GM12801 (cell line): ENCODE results near the gene TRIM71.

Source experiments
- TF ChIP-seq, protein P1 (sequence below): IDR thresholded peaks from one replicate; pipeline ENCODE4 v1.5.1; 2011; ENCODE audit warnings: control low read depth; ENCODE audit not compliant: insufficient read length; ENCODE audit errors: extremely low read depth

The TRIM71 gene

DNA sequence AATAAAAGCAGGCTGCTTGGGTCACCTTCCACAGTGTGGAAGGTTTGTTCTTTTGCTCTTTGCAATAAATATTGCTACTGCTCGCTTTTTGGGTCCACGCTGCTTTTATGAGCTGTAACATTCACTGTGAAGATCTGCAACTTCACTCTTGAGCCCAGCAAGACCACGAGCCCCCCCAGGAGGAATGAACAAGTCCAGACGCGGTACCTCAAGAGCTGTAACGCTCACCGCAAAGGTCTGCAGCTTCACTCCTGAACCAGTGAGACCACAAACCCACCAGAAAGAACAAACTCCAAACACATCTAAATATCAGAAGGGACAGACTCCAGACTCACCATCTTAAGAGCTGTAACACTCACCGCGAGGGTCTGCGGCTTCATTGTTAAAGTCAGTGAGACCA lies 86.2 kb downstream of the TRIM71 start:
- TF ChIP-seq, protein P1, sequence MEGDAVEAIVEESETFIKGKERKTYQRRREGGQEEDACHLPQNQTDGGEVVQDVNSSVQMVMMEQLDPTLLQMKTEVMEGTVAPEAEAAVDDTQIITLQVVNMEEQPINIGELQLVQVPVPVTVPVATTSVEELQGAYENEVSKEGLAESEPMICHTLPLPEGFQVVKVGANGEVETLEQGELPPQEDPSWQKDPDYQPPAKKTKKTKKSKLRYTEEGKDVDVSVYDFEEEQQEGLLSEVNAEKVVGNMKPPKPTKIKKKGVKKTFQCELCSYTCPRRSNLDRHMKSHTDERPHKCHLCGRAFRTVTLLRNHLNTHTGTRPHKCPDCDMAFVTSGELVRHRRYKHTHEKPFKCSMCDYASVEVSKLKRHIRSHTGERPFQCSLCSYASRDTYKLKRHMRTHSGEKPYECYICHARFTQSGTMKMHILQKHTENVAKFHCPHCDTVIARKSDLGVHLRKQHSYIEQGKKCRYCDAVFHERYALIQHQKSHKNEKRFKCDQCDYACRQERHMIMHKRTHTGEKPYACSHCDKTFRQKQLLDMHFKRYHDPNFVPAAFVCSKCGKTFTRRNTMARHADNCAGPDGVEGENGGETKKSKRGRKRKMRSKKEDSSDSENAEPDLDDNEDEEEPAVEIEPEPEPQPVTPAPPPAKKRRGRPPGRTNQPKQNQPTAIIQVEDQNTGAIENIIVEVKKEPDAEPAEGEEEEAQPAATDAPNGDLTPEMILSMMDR = no peak

DNA sequence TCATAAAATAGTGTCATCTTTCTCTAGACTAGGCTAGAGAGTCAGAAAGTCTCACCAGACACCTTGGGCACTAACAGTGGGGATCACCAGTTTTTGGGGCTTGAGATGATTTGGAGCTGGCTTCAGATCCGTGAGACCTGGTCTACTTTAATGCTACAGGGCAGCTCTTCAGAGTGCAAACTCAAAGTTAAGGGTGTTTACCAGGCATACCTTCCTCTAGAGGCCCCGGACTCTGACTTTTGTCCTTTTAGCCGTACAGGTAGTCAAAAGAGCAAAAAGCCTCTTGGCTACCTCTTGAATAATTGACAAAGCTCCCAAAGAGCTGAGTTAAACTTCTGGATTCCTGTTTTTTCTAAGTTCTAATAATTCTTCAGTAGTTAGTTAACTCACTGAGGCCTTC lies 92.2 kb downstream of the TRIM71 start:
- TF ChIP-seq, protein P1 = no peak

DNA sequence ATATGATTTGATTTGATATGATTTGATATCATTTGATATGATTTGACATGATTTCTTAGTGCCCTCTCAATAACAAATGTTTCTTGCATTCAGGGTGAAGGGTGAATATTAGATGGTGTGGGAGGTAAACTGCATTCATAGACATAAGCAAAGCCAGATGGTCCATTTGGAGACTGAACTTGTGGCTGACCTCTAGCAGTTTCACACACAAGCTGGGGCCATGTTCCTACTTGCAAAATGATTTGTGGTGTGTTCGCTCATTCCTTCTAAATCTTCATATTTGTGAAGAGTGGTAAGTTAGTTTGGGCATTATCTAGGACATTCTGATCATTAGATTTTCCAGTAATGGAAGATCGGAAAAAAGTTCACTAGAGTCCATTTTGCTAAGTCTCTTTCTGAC lies 93.2 kb downstream of the TRIM71 start:
- TF ChIP-seq, protein P1 = no peak

DNA sequence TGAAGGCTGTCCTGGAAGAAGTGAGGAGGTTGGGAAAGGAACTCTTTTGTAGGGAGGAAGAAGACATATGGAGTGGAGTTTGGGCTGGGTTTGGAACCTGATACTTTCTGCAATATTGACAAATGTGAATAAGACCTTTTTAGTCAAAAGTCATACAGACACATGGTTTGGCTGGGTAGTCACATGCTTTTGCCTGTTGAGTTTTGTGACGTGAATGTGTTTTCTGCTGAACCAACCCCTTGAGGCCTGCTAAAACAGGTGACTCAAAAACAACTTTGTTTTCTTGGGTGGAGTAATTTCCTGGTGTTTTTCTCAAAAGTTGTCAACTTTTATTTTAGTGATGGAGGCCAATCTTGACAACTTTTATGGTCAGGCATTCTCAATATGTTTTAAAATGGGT lies 94.2 kb downstream of the TRIM71 start:
- TF ChIP-seq, protein P1 = no peak

DNA sequence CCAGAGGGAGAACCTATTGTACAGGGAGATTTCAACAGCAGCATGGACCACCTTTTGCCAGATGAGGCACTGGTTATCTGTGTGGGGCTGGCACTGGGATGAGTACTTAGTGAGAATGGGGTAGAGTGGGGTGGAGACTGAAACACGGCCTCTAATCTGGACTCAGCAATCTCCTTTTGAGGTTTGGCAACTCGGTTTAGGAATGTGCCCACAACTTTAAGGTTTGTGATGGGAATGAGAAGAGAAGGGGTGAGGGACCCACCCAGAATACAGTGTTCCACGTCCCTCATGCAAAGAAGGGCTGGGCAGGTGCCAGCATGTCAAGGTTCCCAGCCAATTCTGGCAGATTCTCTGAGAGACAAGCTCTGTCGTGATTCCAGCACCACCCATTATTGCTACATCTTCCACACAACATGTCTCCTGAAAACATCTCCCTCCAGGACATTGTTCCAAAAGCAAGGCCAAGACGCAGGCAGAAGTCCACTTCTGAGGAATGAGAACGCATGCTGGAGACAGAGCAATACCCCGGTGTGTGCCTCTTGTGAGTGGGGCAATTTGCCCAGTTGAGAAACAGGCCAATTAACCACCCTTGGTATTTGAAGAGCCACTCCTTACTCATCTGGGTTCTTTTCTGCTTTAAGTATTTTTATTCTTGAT lies 96.1 kb downstream of the TRIM71 start:
- TF ChIP-seq, protein P1 = no peak

DNA sequence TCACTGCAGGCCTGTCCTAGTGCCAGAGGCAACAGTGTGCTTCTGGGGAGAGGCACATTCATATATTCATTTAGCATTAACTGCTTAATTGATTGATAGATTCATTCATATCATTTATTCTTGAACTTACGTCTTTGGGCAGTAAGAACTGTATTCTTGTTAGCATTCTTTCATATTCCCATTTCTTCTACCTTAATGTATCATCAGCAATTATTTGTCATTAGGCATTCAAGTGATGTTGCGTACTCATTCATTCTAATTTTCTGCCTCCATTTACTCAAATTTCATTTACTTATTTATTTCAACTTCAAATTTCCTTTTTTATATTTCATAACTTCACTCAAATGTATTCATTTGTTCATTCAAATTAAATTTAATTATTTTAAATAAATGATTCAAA lies 102.1 kb downstream of the TRIM71 start:
- TF ChIP-seq, protein P1 = no peak

DNA sequence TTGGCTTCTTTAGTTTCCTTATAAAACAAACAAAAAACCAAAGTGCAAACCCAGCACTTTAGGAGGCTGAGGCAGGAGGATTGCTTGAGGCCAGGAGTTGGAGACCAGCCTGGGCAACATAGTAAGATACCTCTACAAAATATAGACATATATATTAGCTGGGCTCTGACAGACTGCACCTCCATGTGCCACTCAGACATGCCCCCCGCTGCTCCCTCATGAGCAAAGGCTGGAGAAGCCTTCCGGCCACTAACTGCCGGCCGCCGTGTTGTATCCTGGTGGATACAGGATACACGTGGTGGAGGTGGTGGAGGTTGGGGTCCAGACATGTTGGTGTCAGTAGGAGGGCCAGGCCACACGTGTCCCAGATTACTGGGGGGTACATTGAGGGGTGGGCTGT lies 104.3 kb downstream of the TRIM71 start:
- TF ChIP-seq, protein P1 = no peak
